ENCODE data around the gene CLDN11.
A peak's percentile ranks its signal among the peaks of the same experiment; 100 is the strongest.

- TF ChIP-seq TCF12 (IDR thresholded peaks at IDR 0.05), result no peak
- TF ChIP-seq CTCF (IDR thresholded peaks at IDR 0.05), result peak; percentile 22; the same call in 1 of the 2 replicates
- TF ChIP-seq POLR2AphosphoS5 (IDR thresholded peaks at IDR 0.05; ENCODE audit: low read depth, low read length), result no peak
- TF ChIP-seq NRF1 (IDR thresholded peaks at IDR 0.05; ENCODE audit: low read depth, low read length), result no peak
- TF ChIP-seq RCOR1 (IDR thresholded peaks at IDR 0.05; ENCODE audit: low read length), result peak; percentile 21; the same call in 1 of the 2 replicates
- TF ChIP-seq MXI1 (IDR thresholded peaks at IDR 0.05; ENCODE audit: low read depth, low read length), result no peak; the same call in 1 of the 2 replicates
- TF ChIP-seq RAD21 (IDR thresholded peaks at IDR 0.05; ENCODE audit: low read length), result no peak; the same call in 1 of the 2 replicates
- TF ChIP-seq NFIC (IDR thresholded peaks at IDR 0.05; ENCODE audit: borderline replicate concordance), result no peak
- TF ChIP-seq EZH2phosphoT487 (IDR thresholded peaks at IDR 0.05; ENCODE audit: borderline replicate concordance, low read depth), result no peak
Measured at GRCh38 chr3:170483485-170484262, 65.0 kb downstream of the CLDN11 start.

Measured in SK-N-SH (cell line).